HG02759 (cell line): ENCODE data around the gene PRR22.
A peak's percentile ranks its signal among the peaks of the same experiment; 100 is the strongest.
"Not testable (repeated sequence)": the region's sequence is repeated elsewhere in the genome, so short reads cannot be mapped to it uniquely, and the experiment has no call there.

Source experiments
- ATAC-seq: cut with Tn5 transposase; IDR thresholded peaks from one replicate; pipeline ENCODE4 v1.9.1; 2021; ENCODE audit warnings: mild to moderate bottlenecking, moderate library complexity; ENCODE audit not compliant: unreplicated experiment

Gene PRR22

DNA sequence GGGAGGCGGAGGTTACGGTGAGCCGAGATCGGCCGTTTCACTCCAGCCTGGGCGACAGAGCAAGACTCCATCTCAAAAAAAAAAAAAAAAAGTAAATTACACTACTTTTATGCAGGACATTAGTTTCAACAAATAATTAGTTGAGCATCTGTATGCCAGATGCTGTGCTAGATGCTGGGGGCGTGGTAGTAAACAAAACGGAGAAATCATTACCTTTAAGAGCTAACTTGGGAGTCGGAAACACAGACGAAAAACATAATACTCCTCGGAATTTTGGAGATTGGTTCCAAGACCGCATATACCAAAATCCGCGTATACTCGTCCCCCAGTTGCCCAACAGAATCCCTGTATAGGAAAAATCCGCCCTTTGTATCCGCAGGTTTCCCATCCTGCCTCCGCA lies 7.7 kb upstream of the PRR22 start:
- ATAC-seq: no peak

DNA sequence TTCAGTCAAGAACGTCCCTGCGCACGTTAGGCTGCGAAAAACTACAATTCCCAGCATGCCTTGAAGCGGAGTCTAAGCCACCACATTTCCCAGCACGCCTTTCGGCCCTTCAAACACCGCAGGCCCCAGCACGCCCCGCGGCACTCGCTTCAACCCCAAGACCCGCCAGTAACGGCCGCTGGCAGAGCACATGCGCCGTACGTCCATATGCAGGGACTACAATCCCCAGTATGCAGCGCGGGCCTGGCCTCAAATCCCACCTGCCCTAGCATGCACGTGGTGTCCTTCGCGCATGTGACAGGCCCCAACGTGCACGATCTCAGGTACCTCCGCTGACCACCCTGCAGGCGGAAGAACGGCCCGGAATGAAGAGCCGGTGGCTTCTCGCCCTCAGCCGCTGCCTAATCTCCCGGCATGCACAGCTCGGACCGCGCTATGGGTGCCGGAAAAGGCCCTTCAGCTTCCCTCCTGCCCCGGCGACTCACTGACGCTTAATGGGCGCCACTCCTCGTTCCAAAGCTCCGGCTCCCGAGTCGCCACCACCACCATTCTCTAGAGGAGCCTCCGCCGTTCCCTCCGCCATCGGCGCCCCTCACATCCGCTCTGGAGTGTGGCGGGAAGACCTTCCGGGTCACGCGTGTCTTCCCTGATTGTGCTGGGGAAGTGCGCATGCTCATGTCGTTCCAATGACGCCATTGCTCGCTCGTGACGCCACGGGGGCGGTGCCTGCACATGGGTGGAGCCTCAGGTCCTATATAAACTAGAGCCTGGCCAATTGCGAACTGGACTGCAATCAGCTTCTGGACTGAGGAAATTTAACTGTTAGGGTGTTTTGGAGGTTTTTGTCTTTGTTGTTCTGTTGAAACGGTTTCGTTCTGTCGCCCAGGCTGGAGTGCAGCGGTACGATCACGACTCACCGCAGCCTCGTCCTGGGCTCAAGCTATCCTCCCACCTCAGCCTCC lies 6.3 kb upstream of the PRR22 start, which contains the start of gene DUS3L:
DUS3L (minus strand) TSS at position 605 of the 962 bp plus-strand sequence; CDS start at position 583, 22 bp downstream.
- ATAC-seq: peak; percentile 89

DNA sequence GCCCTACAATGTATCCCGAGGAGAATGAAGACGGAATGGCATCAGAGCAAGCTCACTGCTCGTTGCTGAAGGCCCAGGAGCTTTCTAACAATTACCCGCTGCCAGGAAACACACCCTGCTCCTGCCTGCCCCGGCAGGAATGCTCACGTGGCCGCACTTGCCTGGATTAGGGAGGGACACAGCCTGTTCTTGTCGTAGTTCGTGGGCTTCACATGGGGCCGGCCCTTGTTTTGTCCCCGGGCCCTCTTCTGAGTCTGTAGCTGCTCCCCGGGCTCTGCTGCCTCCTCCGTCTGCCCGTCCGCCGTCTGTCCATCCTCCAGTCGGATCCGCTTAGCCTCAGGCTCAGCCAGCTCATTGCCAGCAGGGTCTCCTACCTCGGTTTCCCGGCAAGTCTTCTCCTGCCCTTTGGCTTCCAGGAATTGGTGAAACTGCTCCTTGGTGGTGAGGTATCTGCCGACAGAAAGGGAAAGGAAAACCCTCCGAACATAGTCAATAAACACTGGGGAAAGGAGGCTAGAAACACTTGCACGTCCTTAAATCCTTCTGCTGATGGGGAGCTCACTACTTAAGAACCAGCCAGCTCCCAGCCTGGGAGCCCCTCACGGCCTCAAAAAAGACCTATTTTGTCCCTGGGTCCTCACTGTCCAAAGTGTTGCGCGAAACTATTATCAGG lies 5.5 kb upstream of the PRR22 start:
- ATAC-seq: no peak

DNA sequence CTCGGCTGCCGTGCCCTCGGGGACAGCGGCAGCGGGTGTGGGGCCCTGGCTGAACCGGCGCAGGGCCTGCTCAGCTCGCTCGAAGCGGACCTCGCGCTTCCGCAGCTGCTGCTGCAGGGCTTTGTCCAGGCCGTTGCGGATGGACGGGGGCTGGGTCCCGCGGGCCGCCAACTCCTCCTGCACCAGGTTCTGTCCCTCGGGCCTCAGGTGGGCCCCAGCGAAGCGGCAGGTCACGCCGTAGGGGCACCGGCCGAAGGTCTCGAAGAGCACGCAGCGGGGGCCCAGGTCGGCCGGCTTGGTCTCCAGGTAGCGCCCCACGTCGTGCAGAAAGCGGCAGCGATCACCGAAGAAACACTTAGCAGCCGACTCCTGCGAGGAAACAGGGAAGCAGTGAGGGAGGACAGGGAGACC lies 4.8 kb upstream of the PRR22 start:
- no peak for ATAC-seq

DNA sequence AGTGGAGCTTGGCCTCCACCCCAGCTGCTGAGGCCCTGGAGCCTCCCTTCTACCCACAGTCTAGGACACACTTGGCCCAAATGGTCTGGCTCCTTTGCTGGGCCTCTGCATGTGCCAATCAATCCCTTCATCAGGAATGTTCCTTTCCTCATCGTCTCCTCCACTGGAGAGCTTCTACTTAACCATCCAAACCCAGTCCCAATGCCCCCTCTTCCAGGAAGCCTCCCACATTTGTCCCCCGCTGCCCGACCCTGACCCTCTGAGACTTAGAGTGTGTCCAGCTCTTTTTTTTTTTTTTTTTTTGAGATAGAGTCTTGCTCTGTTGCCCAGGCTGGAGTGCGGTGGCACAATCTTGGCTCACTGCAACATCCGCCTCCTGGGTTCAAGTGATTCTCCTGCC lies 3.9 kb upstream of the PRR22 start:
- no peak for ATAC-seq

DNA sequence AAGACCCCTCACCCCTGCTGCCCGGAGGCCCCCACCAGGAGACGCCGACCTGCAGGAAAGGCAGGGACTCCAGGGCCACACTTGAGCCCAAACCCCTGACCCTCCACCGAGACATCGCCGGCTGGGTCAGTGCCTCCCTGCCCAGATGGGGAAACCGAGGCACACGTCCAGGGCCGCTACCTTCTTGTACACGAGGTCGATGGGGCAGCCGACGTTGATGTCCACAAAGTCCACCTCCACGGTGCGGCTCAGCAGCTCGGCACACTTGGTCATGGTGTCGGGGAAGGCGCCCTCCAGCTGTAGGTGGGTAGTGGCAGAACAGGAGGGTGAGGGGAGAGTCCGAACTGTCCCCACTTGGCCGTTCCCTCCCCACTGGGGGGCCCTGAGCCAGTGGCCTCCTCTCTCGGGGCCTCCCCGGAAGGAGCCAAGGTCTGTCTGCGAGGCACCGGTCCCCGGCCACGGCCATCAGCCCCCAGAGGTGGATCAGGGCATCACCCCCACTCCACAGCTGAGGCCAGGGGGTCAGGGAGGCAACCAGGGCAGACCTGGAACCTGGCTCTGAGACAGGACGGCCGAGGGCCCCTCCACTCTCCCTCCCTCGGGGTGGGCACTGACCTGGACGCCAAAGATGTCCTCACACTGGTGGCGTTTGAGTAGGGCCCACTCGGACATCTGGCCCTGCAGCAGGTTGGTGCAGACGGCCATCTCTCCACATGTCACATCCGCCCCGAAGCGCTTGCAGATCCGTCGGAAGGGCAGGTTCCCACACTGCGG lies 3.0 kb upstream of the PRR22 start:
- ATAC-seq: no peak

DNA sequence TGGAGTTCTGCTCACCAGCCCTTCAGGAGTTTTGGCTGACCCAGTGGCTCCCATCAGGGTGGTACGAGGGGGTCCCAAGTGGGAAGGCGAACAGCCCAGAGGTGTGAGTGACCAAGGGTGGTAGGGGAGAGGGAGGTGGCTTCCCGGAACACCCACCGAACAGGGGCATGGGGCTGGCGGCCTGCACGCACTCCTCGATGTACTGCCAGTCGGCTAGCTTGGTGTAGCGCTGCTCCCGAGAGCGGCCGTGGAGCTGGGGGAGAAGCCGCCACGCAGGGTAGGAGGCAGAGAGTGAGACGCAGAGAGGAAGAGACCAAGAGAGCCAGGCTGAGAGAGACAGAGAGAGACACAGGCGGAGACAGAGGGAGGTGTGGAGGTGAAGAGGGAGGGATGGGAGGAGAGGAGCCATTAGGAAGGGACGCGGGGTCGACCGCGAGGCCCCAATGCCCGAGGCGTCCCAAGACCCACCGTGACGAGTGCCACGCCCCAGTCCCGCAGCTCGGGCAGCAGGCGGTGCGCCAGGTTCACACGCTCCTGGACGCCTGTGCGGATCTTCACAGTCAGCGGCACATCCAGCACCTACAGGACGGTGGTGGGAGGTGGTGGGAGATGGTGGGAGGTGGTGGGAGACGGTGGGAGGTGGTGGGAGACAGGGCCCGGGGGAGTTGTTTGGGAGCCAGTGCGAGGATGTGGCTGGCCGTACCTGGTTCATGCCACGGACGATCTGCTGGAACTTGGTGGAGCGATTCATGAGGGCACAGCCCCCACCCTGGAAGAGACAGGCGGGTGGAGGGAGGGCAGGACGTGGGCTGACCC lies 2.3 kb upstream of the PRR22 start:
- no peak for ATAC-seq

DNA sequence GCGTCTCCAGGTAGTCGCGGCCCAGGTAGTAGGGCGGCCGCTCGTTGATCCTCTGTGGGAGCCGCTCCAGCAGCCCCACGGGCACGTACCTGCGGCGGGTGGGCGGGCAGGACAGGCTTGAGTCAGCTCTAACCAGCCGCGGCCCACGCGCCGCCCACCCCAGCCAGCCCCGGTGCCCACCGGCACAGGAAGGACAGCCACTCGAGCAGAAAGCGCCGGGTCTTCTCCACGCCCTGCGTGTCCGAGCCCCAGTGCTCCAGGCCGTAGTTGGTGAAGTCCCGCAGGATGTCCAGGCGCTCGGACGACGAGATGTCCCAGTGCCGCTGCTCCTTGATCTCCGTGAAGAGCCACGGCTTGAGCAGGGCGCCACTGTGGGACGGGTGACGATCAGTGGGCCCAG lies 877 bp upstream of the PRR22 start:
- ATAC-seq: no peak

DNA sequence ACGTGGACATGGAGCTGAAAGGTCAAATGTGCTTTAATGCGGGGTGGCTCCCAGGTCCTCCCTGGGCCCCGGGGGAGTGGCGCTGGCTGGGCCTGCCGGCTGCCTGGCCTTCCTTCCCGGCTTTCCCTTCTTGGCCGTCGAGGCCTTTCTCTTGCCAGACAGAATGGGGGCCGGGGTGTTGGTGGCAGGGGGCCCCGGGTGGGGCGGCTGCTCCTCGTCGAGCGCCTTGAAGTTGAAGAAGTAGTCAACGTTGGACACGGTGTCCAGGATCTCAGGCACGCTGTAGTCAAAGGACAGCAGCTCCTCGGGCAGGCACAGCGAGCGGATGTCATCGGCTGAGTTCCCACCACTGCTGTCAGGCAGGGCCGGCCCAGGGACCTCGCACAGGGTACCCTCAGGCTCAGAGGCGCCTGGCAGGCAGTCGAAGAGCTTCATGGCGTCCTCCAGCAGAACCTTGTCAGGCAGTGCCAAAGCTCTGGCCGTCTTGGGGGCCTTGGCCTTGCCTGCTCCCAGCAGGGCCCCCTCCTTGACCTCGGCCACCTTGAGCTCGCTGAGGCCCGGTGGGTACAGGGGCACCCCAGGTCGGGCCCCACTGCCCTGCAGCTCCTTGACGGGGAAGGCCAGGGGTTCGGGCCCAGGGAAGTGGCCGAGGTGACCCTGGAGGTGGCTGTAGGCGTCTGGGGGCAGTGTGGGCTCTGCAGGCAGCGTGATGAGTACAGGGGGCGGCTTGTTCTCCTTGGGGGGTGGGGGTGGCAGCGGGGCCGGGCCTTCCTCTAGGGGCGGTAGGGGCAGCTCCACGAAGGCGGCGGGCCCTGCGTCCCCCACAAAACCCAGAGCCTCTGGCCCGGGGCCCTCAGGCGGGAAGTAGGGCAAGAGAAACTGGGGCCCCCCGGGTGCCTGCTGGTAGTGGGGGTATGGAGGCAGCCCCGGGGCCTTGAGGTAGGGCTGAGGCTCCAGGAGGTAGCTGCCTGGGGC lies 1.3 kb downstream of the PRR22 start:
- ATAC-seq: no peak

DNA sequence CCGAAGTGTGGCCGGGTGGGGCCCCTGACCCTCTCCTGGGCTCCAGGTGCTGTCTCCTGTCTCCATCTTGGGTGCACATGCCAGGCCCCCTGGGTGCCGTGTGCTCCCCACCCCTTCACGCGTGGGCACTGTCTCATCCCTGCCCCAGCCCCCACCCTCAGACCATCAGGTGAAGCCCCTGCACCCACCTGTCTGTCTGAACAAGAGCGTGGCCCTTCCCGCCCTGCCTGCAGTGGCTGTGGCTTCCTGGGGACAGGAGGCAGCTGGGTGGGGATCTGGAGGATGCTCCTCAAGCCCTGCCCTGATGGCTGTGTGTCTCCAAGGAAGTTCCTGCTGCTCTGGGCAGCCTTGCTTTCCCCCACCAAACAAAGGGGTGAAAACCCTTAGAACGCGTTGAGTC lies 2.2 kb downstream of the PRR22 start:
- ATAC-seq: no peak

DNA sequence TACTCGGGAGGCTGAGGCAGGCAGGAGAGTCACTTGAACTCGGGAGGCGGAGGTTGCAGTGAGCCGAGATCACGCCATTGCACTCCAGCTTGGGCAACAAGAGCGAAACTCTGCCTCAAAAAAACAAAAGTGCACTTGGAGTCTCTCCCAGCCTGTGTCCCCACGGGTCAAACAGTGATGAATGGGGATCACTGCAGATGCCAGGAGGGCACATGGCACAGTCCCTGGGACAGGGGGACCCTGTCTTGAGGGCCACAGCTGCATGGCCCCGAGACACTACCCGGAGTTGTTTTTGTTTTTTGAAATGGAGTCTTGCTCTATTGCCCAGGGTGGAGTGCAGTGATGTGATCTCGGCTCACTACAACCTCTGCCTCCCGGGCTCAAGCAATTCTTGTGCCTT lies 3.6 kb downstream of the PRR22 start:
- ATAC-seq: not testable (repeated sequence)

DNA sequence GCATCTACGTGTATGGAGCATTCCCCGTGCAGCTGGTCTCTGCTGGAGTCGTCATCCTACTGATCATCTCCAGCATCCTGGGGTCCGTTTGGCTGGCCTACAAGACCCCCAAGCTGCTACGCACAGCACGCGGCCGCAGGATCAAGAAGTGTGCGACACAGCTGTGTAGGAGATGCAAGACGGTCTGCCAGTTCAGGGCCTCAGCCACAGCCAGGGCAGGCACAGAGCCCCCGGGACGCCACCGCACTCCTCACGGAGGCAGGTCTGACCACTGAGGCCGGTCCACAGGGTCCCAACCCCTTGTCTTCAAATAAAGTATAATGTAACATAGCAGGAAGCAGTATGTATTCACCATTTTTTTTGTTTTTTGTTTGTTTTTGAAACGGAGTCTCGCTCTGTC lies 6.1 kb downstream of the PRR22 start:
- ATAC-seq: no peak

DNA sequence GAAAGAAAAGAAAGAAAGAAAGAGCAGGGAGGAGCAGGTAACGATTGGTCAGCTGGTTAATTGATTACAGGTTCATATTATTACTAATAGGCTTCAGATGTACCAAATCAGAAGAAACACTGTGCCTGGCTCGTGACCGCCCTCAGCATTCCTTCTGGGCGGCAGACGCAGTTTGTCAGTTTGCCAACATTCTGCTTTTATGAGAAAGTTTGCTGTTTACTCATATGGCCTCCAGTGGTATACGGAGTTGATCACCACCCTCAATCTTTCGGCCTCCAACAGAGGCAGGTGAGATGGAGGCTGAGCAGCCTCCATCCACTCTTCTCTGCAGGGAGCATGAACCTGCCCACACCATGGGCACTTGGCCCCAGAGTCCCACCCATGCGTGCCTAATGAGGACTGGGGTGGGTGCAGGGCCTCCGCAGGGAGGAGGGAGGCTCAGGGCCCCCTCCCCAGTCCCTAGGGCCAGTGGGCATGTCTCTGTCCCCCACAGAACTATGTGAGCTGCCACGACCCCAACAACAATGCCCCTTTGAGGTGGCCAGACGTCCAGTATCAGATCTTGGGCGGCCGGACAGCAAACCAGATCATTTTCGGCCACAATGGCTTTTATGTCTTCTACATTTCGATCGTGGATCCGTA lies 8.8 kb downstream of the PRR22 start:
- ATAC-seq: no peak

DNA sequence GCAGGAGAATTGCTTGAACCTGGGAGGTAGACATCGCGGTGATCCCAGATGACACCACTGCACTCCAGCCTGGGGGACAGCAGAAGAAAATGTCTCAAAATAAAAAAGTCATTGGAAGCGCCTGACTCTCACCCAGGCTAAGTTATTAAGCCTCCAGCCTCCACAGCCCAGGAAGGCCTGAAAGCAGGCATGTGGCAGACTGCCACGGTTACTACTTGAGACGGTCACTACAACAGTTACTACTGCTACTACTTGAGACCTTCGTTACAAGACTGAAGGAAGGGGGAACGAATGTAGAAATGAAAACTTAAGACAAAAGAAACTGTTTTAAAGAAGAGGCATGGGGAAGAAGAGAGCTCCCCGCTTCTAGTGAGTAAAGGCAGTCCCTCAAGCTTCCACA lies 9.6 kb downstream of the PRR22 start:
- no peak for ATAC-seq

DNA sequence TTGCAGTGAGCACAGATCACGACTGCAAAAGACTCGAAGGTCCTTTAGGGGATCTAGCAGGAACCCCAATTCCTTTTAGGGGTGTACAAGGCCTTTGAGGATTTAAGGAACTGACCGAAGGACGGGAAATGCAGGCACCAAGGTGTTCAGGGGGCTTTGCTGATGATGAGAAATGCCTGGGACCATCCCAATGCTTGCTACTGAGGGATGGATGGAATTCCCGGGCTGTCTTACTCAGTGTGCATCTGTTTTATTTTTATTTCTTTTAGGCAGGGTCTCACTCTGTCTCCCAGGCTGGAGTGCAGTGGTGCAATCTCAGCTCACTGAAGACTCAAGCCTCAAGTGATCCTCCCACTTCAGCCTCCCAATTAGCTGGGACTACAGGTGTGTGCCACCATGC lies 11.3 kb downstream of the PRR22 start:
- no peak for ATAC-seq

DNA sequence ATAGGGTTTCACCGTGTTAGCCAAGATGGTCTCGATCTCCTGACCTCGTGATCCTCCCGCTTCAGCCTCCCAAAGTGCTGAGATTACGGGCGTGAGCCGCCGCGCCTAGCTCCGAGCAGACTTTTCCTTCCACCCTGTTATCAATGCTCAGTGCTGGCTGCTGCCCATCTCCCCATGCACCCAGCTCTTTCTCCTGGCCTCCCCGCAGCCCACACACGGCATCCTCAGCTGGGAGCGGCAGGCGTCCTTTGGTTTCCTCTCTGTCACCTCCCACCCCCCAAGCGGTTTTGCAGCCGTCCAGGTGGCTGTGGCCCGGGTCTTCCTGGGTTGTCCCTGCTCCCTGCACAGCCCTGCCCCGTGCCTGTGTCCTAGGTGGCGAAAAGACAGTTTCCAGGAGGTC lies 12.1 kb downstream of the PRR22 start:
- ATAC-seq: no peak

DNA sequence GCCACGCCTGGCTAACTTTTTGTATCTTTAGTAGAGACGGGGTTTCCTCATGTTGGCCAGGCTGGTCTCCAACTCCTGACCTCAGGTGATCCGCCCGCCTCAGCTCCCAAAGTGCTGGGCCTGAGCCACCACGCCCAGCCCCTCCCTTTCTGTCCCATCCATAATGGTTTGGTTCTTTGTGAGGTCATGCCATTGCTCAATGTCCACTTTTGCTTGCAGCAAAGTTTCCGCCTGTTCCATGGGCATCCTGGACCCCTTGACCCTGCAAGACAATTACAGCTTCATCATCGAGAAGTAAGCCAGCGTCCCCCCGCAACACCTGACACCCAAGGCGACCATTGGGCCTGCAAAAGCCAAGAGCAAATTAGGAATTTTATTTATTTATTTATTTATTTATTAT lies 16.6 kb downstream of the PRR22 start:
- no peak for ATAC-seq

DNA sequence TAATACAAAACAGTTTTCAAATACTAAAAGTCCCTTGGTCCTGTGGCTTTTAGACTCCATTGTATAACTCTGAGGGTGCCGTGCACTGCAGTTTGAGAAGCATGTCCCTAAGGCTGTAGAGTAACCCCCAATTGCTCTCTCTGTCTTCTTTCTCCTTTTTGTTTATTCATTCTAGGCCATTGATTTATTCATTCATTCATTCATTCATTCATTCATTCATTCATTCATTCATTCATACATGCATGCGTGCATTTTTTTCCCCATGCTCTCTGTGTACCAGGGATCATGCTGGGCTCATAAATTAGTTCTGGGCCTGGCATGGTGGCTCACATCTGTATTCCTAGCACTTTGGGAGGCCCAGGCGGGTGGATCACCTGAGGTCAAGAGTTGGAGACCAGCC lies 19.3 kb downstream of the PRR22 start:
- ATAC-seq: no peak
